IMR-90 (cell line): ENCODE data around the gene NFE2L1. TPM values are rescaled to one million over a fixed set of nuclear protein-coding genes. Genes with fewer than 3 reads are reported as not detected.
A peak's percentile ranks its signal among the peaks of the same experiment; 100 is the strongest.

Source experiments
- ATAC-seq: fragments of 200-7000 bp; cut with Tn5 transposase; 2 replicates; pipeline ENCODE4 v1.9.1; 2020; ENCODE audit warnings: low read depth, mild to moderate bottlenecking, moderate library complexity
- BruUV-seq: library from RNA; stranded (reverse); fragments of 400-500 nt; replicated peaks from 2 replicates; lab custom pipeline; 2021; lab: Mats Ljungman, UMichigan
- CTCF ChIA-PET: fragments of 300-600 bp; formaldehyde crosslinking; extraction: SDS; loops from one replicate; lab custom pipeline; 2021; ENCODE audit warnings: antibody characterized with exemption; lab: Yijun Ruan, JAX
- POLR2A ChIA-PET: fragments of 300-600 bp; sonication (Branson Sonifier 250); formaldehyde crosslinking; loops from one replicate; lab custom pipeline; 2022; ENCODE audit warnings: antibody characterized with exemption; ENCODE audit not compliant: unreplicated experiment; lab: Charles Lee
- DNase-seq: peaks from one replicate; pipeline ENCODE4 v3.0.0; 2013
- H2AFZ ChIP-seq: replicated peaks from 2 replicates; pipeline ENCODE3; 2013; ENCODE audit warnings: low read length, mild to moderate bottlenecking; ENCODE audit not compliant: poor library complexity
- H2AK5ac ChIP-seq: 2 replicates; pipeline ENCODE4 v1.6.1; 2013; ENCODE audit warnings: low read depth, low read length, inconsistent platforms
- H2AK9ac ChIP-seq: replicated peaks from 2 replicates; pipeline ENCODE3; 2013; ENCODE audit warnings: mild to moderate bottlenecking, low read depth, low read length, moderate library complexity; ENCODE audit not compliant: poor library complexity
- H2BK120ac ChIP-seq: 2 replicates; pipeline ENCODE4 v1.6.1; 2013; ENCODE audit warnings: low read depth, low read length, inconsistent platforms
- H2BK15ac ChIP-seq: 3 replicates; pipeline ENCODE4 v1.6.1; 2013; ENCODE audit warnings: low read depth, low read length, inconsistent platforms
- H2BK20ac ChIP-seq: 2 replicates; pipeline ENCODE4 v1.6.1; 2013; ENCODE audit warnings: low read depth, mild to moderate bottlenecking, inconsistent platforms, low read length, moderate library complexity
- H2BK5ac ChIP-seq: 2 replicates; pipeline ENCODE4 v1.6.1; 2013; ENCODE audit warnings: mild to moderate bottlenecking, low read depth, low read length, inconsistent platforms; ENCODE audit not compliant: poor library complexity, severe bottlenecking
- H3K14ac ChIP-seq: replicated peaks from 2 replicates; pipeline ENCODE4 v1.6.1; 2013; ENCODE audit warnings: low read depth, low read length, inconsistent platforms
- H3K18ac ChIP-seq: 2 replicates; pipeline ENCODE4 v1.6.1; 2013; ENCODE audit warnings: low read depth, low read length, control low read depth
- H3K23ac ChIP-seq: 2 replicates; pipeline ENCODE4 v1.6.1; 2013; ENCODE audit warnings: low read depth, low read length, inconsistent platforms
- H3K27ac ChIP-seq: 2 replicates; pipeline ENCODE4 v1.5.1; 2013; ENCODE audit warnings: mild to moderate bottlenecking, control low read depth, low read length; ENCODE audit not compliant: insufficient read depth
- H3K27me3 ChIP-seq: 2 replicates; pipeline ENCODE4 v1.6.1; 2013; ENCODE audit warnings: low read length; ENCODE audit not compliant: control insufficient read depth, insufficient read depth
- H3K36me3 ChIP-seq: 2 replicates; pipeline ENCODE4 v1.6.1; 2013; ENCODE audit warnings: low read length, mixed read lengths; ENCODE audit not compliant: control insufficient read depth, insufficient read depth
- H3K4ac ChIP-seq: 2 replicates; pipeline ENCODE4 v1.6.1; 2013; ENCODE audit warnings: low read depth, low read length, inconsistent platforms
- H3K4me1 ChIP-seq: 2 replicates; pipeline ENCODE4 v1.6.1; 2013; ENCODE audit warnings: low read length, mixed read lengths; ENCODE audit not compliant: control insufficient read depth, insufficient read depth
- H3K4me2 ChIP-seq: 2 replicates; pipeline ENCODE4 v1.6.1; 2013; ENCODE audit warnings: low read depth, mild to moderate bottlenecking, control low read depth, low read length, moderate library complexity
- H3K4me3 ChIP-seq: 2 replicates; pipeline ENCODE4 v1.5.1; 2013; ENCODE audit warnings: low read depth, mild to moderate bottlenecking, control low read depth, low read length, moderate library complexity; ENCODE audit not compliant: insufficient read depth
- H3K56ac ChIP-seq: 2 replicates; pipeline ENCODE4 v1.6.1; 2013; ENCODE audit warnings: low read length, inconsistent platforms; ENCODE audit not compliant: insufficient read depth; ENCODE audit errors: extremely low read depth
- H3K79me1 ChIP-seq, 2 experiments: 2 replicates each; pipeline ENCODE4 v1.6.1; 2013; ENCODE audit warnings: low read length in 2 of 2, inconsistent platforms in 1 of 2, low read depth in 1 of 2
- H3K9ac ChIP-seq: 2 replicates; pipeline ENCODE4 v1.6.1; 2013; ENCODE audit warnings: low read depth, low read length, control low read depth
- H3K9me1 ChIP-seq: 2 replicates; pipeline ENCODE4 v1.6.1; 2013; ENCODE audit warnings: low read length, inconsistent platforms; ENCODE audit not compliant: insufficient read depth
- H3K9me3 ChIP-seq: 2 replicates; pipeline ENCODE4 v1.6.1; 2013; ENCODE audit warnings: low read length; ENCODE audit not compliant: control insufficient read depth, insufficient read depth
- H4K20me1 ChIP-seq: 2 replicates; pipeline ENCODE4 v1.6.1; 2013; ENCODE audit warnings: low read length, inconsistent platforms; ENCODE audit not compliant: insufficient read depth
- H4K5ac ChIP-seq: 2 replicates; pipeline ENCODE4 v1.6.1; 2013; ENCODE audit warnings: mild to moderate bottlenecking, low read depth, low read length, control low read depth
- H4K8ac ChIP-seq, 2 experiments: 2 replicates each; pipeline ENCODE4 v1.6.1; 2013; ENCODE audit warnings: low read depth in 2 of 2, low read length in 2 of 2, control low read depth in 1 of 2, inconsistent platforms in 1 of 2
- H4K91ac ChIP-seq: 2 replicates; pipeline ENCODE4 v1.6.1; 2013; ENCODE audit warnings: low read depth, low read length, inconsistent platforms; ENCODE audit not compliant: insufficient read depth
- BHLHE40 ChIP-seq: fragments of 150-350 bp; IDR thresholded peaks from 2 replicates; pipeline ENCODE4 v1.6.1; 2016; ENCODE audit warnings: mild to moderate bottlenecking, low read depth, low read length
- CHD1 ChIP-seq: IDR thresholded peaks from 2 replicates; pipeline ENCODE4 v1.6.1; 2012; ENCODE audit warnings: low read depth, low read length, improper control_type of control experiment
- ELK1 ChIP-seq: fragments of 150-350 bp; IDR thresholded peaks from 2 replicates; pipeline ENCODE4 v1.6.1; 2016; ENCODE audit warnings: low read depth, mild to moderate bottlenecking, low read length, moderate library complexity, borderline replicate concordance
- MAZ ChIP-seq: IDR thresholded peaks from 2 replicates; pipeline ENCODE4 v1.6.1; 2012; ENCODE audit warnings: low read depth, mild to moderate bottlenecking, low read length, improper control_type of control experiment, moderate library complexity, borderline replicate concordance
- MXI1 ChIP-seq: IDR thresholded peaks from 2 replicates; pipeline ENCODE4 v1.6.1; 2012; ENCODE audit warnings: low read depth, mild to moderate bottlenecking, low read length, moderate library complexity, borderline replicate concordance
- NFE2L2 ChIP-seq: fragments of 150-350 bp; IDR thresholded peaks from 2 replicates; pipeline ENCODE4 v1.6.1; 2016; ENCODE audit warnings: low read depth, mild to moderate bottlenecking, low read length
- POLR2A ChIP-seq: IDR thresholded peaks from 2 replicates; pipeline ENCODE4 v1.6.1; 2012; ENCODE audit warnings: mild to moderate bottlenecking, low read depth, low read length
- RAD21 ChIP-seq: IDR thresholded peaks from 2 replicates; pipeline ENCODE4 v1.6.1; 2012; ENCODE audit warnings: low read length, improper control_type of control experiment
- RCOR1 ChIP-seq: IDR thresholded peaks from 2 replicates; pipeline ENCODE4 v1.6.1; 2012; ENCODE audit warnings: mild to moderate bottlenecking, low read length, improper control_type of control experiment; ENCODE audit not compliant: insufficient replicate concordance
- SMC3 ChIP-seq: fragments of 150-350 bp; IDR thresholded peaks from 2 replicates; pipeline ENCODE4 v1.6.1; 2016; ENCODE audit warnings: low read depth, mild to moderate bottlenecking, antibody characterized with exemption, low read length, moderate library complexity
- USF2 ChIP-seq: fragments of 150-350 bp; IDR thresholded peaks from 2 replicates; pipeline ENCODE4 v1.6.1; 2017; ENCODE audit warnings: mild to moderate bottlenecking, antibody characterized with exemption, low read length, low read depth
- WGBS, 2 experiments: methylation state at CpG; one replicate each; pipeline versions ENCODE4 v1.1.5 to v1.1.7; 2013; ENCODE audit warnings: missing lambda C conversion rate in 2 of 2; ENCODE audit not compliant: insufficient read length in 1 of 2; ENCODE audit errors: extremely low coverage in 2 of 2; 5-methylcytosine and 5-hydroxymethylcytosine counted together
- dilution Hi-C: fragments of 300-500 bp; cut with HindIII; formaldehyde crosslinking; loops from one replicate; pipeline ENCODE4 v1.14.3; 2018; ENCODE audit warnings: low sequenced_read_pairs; ENCODE audit not compliant: unreplicated experiment
- in situ Hi-C: fragments of 300-500 bp; cut with MboI; formaldehyde crosslinking; loops from 3 replicates; pipeline ENCODE4 v1.14.3; 2019; ENCODE audit warnings: low sequenced_read_pairs, inconsistent platforms, mixed read lengths
- intact Hi-C: fragments of 100-400 bp; cut with micrococcal nuclease; formaldehyde crosslinking; loops from 2 replicates; pipeline ENCODE4 v1.10.0; 2022
- polyA plus RNA-seq, 3 experiments: library from polyadenylated mRNA; depleted of rRNA; stranded (reverse); fragments of >200 nt; gene quantifications; 2 replicates each; pipeline ENCODE4 v1.2.3, GENCODE V29; 2012; ENCODE audit warnings: low replicate concordance in 1 of 3
- total RNA-seq: library from RNA; depleted of rRNA; stranded (reverse); fragments of >200 nt; gene quantifications from 2 replicates; pipeline ENCODE4 v1.2.3, GENCODE V29; 2012
- TF ChIP-seq, protein P1 (sequence below): conservative IDR thresholded peaks from 2 replicates; pipeline ENCODE4 v1.5.1; 2012; ENCODE audit warnings: mild to moderate bottlenecking, low read depth, low read length, improper control_type of control experiment

NFE2L1 gene
- total and polyA plus RNA-seq, 2 of the 4 experiments (the other 2 are of a cell fraction) = 42.8 to 122 TPM

- H2AK9ac ChIP-seq = peak within 1 kb of the TSS; percentile 72
- H4K5ac ChIP-seq = peak within 1 kb of the TSS; percentile 29
- ChIA-PET CTCF (interaction anchor here (0.6 to 0.8 kb wide), 2 partner anchors 9 to 24 kb away, joined by 3 to 6 read pairs; no protein-coding TSS in a partner anchor), POLR2A (no interaction called here)
- H4K20me1 ChIP-seq = peaks cover 2% of the 10 kb centered on the region
- no peaks in the 10 kb centered on the region for H3K27me3 ChIP-seq
- H2BK120ac ChIP-seq = peak within 1 kb of the TSS; percentile 43; the same call in 1 of the 2 replicates
- no peaks in the 10 kb centered on the region for H3K9me1 ChIP-seq
- H3K14ac ChIP-seq = peak within 1 kb of the TSS; percentile 92
- 0% methylated on average over 12 of the region's 64 CpGs; no CpG with 5 or more reads in 1 of the 2 experiments for WGBS, 2 experiments
- peak within 1 kb of the TSS; percentile 99 for H2AFZ ChIP-seq
- peak within 1 kb of the TSS; percentile 64 for H3K27ac ChIP-seq
- H4K8ac ChIP-seq = peak within 1 kb of the TSS; percentile 72 to 96
- peaks cover 16 to 40% of the 10 kb centered on the region in 2 experiments for H3K79me1 ChIP-seq
- in situ Hi-C loops (no loop called here), intact Hi-C loops (no loop called here), dilution Hi-C loops (no loop called here)
- H3K4me1 ChIP-seq = no peaks in the 10 kb centered on the region
- TSS peak; percentile 60 for BruUV-seq
- peak within 1 kb of the TSS; percentile 64; the same call in 1 of the 2 replicates for H3K4ac ChIP-seq
- H3K4me2 ChIP-seq = peak within 1 kb of the TSS; percentile 97
- H2BK20ac ChIP-seq = no peak within 1 kb of the TSS
- H3K4me3 ChIP-seq = peak within 1 kb of the TSS; percentile 84
- DNase-seq (peak; percentile 80), ATAC-seq (peak; percentile 99)
- no peak within 1 kb of the TSS; the same call in 1 of the 2 replicates for H3K18ac ChIP-seq
- peak within 1 kb of the TSS; percentile 67 for H2BK5ac ChIP-seq
- H3K23ac ChIP-seq = peak within 1 kb of the TSS; percentile 86
- peak within 1 kb of the TSS; percentile 85 for H3K56ac ChIP-seq
- no peaks in the 10 kb centered on the region for H3K9me3 ChIP-seq
- peak within 1 kb of the TSS; percentile 74 for H3K9ac ChIP-seq
- H3K36me3 ChIP-seq = no peaks in the 10 kb centered on the region
- H4K91ac ChIP-seq = peak within 1 kb of the TSS; percentile 54
- no peak within 1 kb of the TSS; the same call in 2 of the 3 replicates for H2BK15ac ChIP-seq
- peak within 1 kb of the TSS; percentile 71; the same call in 1 of the 2 replicates for H2AK5ac ChIP-seq
- TF ChIP-seq POLR2A (peak; percentile 58), NFE2L2 (no peak), ELK1 (no peak), MAZ (peak; percentile 48; the same call in 1 of the 2 replicates), CHD1 (no peak), BHLHE40 (peak; percentile 17; the same call in 1 of the 2 replicates), USF2 (no peak), SMC3 (no peak), RAD21 (no peak), MXI1 (no peak), RCOR1 (peak; percentile 50)
- TF ChIP-seq, protein P1, sequence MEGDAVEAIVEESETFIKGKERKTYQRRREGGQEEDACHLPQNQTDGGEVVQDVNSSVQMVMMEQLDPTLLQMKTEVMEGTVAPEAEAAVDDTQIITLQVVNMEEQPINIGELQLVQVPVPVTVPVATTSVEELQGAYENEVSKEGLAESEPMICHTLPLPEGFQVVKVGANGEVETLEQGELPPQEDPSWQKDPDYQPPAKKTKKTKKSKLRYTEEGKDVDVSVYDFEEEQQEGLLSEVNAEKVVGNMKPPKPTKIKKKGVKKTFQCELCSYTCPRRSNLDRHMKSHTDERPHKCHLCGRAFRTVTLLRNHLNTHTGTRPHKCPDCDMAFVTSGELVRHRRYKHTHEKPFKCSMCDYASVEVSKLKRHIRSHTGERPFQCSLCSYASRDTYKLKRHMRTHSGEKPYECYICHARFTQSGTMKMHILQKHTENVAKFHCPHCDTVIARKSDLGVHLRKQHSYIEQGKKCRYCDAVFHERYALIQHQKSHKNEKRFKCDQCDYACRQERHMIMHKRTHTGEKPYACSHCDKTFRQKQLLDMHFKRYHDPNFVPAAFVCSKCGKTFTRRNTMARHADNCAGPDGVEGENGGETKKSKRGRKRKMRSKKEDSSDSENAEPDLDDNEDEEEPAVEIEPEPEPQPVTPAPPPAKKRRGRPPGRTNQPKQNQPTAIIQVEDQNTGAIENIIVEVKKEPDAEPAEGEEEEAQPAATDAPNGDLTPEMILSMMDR = peak; percentile 10; the same call in 1 of the 2 replicates
Measured at GRCh38 chr17:48107137-48108055, 59.2 kb downstream of the NFE2L1 start, which contains the start of gene SNX11. Gene SNX11 (plus strand): TSS chr17:48107766. CDS start chr17:48112044, 4,278 bp downstream.
